Esophagus muscularis mucosa (tissue), 3 donors: ENCODE results near the gene MCOLN2.

ENCODE experiments used
- CTCF ChIP-seq, 3 experiments: fragments of 200-600 bp in 2 of 3; fragments of 450-650 bp in 1 of 3; sonication (generic) in 2 of 3; IDR thresholded peaks; one replicate each; pipeline ENCODE4 v1.5.1; 2017 to 2019; ENCODE audit warnings: antibody characterized with exemption in 3 of 3, mild to moderate bottlenecking in 2 of 3, moderate library complexity in 1 of 3
- POLR2A ChIP-seq: fragments of 450-650 bp; IDR thresholded peaks from one replicate; pipeline ENCODE4 v1.6.1; 2017; ENCODE audit warnings: antibody characterized with exemption, moderate library complexity, mild to moderate bottlenecking, low read depth
- POLR2AphosphoS5 ChIP-seq, 2 donors: sonication (generic); formaldehyde crosslinking; IDR thresholded peaks; one replicate each; pipeline ENCODE4 v1.6.1; 2017; ENCODE audit warnings: antibody characterized with exemption in 2 of 2

- TF ChIP-seq CTCF (IDR thresholded peaks at IDR 0.05) (no peak), POLR2A (no peak), POLR2AphosphoS5 (IDR thresholded peaks at IDR 0.05) (no peak)
Observed at GRCh38 chr1:84933011-84933611, 63.8 kb downstream of the MCOLN2 start.
